DOHH2 (cell line): Measurements from ENCODE around the gene DUSP2.
A peak's percentile ranks its signal among the peaks of the same experiment; 100 is the strongest.

Experiments
- H3F3A ChIP-seq: fragments of 200-600 bp; sonication (generic), shearing (Covaris generic); 2 replicates; pipeline ENCODE4 v1.6.0; 2016; ENCODE audit warnings: antibody characterized with exemption, mild to moderate bottlenecking; ENCODE audit not compliant: control insufficient read depth, insufficient read depth
- H3K27ac ChIP-seq: fragments of 200-600 bp; sonication (generic); 2 replicates; pipeline ENCODE4 v1.5.1; 2014; ENCODE audit warnings: low read depth, mild to moderate bottlenecking, low read length, moderate library complexity
- H3K27me3 ChIP-seq: fragments of 200-600 bp; sonication (generic); 2 replicates; pipeline ENCODE4 v1.6.1; 2014; ENCODE audit warnings: mild to moderate bottlenecking, low read length, mixed read lengths; ENCODE audit not compliant: control insufficient read depth
- H3K36me3 ChIP-seq: fragments of 200-600 bp; sonication (generic); 2 replicates; pipeline ENCODE4 v1.6.1; 2014; ENCODE audit warnings: mild to moderate bottlenecking, low read length, moderate library complexity, mixed read lengths; ENCODE audit not compliant: control insufficient read depth
- H3K4me1 ChIP-seq: fragments of 200-600 bp; sonication (generic); 2 replicates; pipeline ENCODE4 v1.6.1; 2014; ENCODE audit warnings: mild to moderate bottlenecking, low read length, mixed read lengths; ENCODE audit not compliant: control insufficient read depth
- H3K4me2 ChIP-seq: fragments of 200-600 bp; sonication (generic); 2 replicates; pipeline ENCODE4 v1.6.0; 2014; ENCODE audit warnings: mild to moderate bottlenecking, low read length, moderate library complexity
- H3K4me3 ChIP-seq: fragments of 200-600 bp; sonication (generic); 2 replicates; pipeline ENCODE4 v1.5.1; 2014; ENCODE audit warnings: mild to moderate bottlenecking, low read length, mixed read lengths
- H3K79me2 ChIP-seq: fragments of 200-600 bp; sonication (generic); 2 replicates; pipeline ENCODE4 v1.6.1; 2014; ENCODE audit warnings: mild to moderate bottlenecking, low read length, mixed read lengths; ENCODE audit not compliant: control insufficient read depth
- H3K9me2 ChIP-seq: fragments of 200-600 bp; sonication (generic); replicated peaks from 2 replicates; pipeline ENCODE4 v1.6.1; 2014; ENCODE audit warnings: mild to moderate bottlenecking, low read length, mixed read lengths; ENCODE audit not compliant: control insufficient read depth
- H3K9me3 ChIP-seq: fragments of 200-600 bp; sonication (generic); 2 replicates; pipeline ENCODE4 v1.6.1; 2014; ENCODE audit warnings: antibody characterized with exemption, low read length, mixed read lengths; ENCODE audit not compliant: control insufficient read depth, insufficient read depth
- H4K20me1 ChIP-seq: fragments of 200-600 bp; sonication (generic); 2 replicates; pipeline ENCODE4 v1.6.0; 2014; ENCODE audit warnings: low read depth, mild to moderate bottlenecking, antibody characterized with exemption, low read length, moderate library complexity; ENCODE audit not compliant: control insufficient read depth, insufficient read depth
- EZH2phosphoT487 ChIP-seq: fragments of 200-600 bp; sonication (generic); IDR thresholded peaks from 2 replicates; pipeline ENCODE4 v1.6.1; 2017; ENCODE audit warnings: borderline replicate concordance, mild to moderate bottlenecking, antibody characterized with exemption, low read length, moderate library complexity, mixed read lengths
- TF ChIP-seq, protein P1 (sequence below): fragments of 200-600 bp; sonication (generic); IDR thresholded peaks from one replicate; pipeline ENCODE4 v1.5.1; 2014; ENCODE audit warnings: antibody characterized with exemption, mild to moderate bottlenecking, low read depth, low read length; ENCODE audit not compliant: poor library complexity, severe bottlenecking

DUSP2 gene

DNA sequence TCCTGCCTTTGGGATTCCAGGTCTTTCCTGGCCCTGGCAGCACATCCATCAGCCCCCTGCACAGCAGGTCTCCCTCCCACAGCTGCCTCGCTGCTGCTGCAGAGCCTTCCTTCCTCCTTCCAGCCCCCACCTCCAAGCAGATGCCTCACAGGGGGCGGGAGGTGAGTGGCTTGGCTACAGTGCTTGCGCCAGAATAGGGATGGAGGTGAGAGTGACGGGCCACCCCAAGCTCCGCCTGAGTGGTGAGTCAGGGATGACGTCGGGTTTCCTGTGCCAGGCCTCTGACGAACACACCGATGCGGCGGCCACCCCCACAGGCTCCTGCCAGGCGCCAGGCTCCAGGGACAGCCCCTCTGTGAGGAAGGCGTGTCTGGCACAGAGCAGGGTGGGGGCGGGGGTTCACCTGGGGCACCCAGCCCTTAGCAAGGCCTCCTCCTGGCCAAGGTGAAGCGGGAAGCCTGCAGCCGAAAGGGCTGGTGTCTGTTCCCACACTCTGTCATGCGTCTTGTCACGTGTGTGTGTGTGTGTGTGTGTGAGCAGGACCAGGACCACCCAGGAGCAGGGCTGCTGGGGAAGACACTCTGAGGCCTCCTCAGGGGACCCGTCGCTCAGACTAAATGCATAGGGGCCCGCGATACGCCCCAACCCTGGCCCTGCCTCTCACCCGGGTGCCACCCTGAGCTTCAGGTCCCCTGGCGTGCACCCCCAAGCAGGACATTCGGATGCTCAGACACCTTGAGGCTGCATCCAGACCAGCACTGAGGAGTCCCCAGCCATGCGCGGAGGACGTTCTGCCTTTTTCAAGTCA is 3.4 kb upstream of the DUSP2 start:
- peaks cover 9% of the 10 kb centered on the region for H3F3A ChIP-seq
- peaks cover 83% of the 10 kb centered on the region for H3K4me1 ChIP-seq
- H3K36me3 ChIP-seq: peaks cover 12% of the 10 kb centered on the region
- no peak for TF ChIP-seq EZH2phosphoT487
- TF ChIP-seq, protein P1, sequence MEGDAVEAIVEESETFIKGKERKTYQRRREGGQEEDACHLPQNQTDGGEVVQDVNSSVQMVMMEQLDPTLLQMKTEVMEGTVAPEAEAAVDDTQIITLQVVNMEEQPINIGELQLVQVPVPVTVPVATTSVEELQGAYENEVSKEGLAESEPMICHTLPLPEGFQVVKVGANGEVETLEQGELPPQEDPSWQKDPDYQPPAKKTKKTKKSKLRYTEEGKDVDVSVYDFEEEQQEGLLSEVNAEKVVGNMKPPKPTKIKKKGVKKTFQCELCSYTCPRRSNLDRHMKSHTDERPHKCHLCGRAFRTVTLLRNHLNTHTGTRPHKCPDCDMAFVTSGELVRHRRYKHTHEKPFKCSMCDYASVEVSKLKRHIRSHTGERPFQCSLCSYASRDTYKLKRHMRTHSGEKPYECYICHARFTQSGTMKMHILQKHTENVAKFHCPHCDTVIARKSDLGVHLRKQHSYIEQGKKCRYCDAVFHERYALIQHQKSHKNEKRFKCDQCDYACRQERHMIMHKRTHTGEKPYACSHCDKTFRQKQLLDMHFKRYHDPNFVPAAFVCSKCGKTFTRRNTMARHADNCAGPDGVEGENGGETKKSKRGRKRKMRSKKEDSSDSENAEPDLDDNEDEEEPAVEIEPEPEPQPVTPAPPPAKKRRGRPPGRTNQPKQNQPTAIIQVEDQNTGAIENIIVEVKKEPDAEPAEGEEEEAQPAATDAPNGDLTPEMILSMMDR: no peak
- H3K9me2 ChIP-seq: no peaks in the 10 kb centered on the region
- H3K4me3 ChIP-seq: peak overlapping the region; percentile 97
- no peaks in the 10 kb centered on the region for H3K27me3 ChIP-seq
- peak overlapping the region; percentile 90 for H3K27ac ChIP-seq
- peaks cover 10% of the 10 kb centered on the region for H4K20me1 ChIP-seq
- H3K9me3 ChIP-seq: no peaks in the 10 kb centered on the region
- peaks cover 20% of the 10 kb centered on the region for H3K79me2 ChIP-seq
- H3K4me2 ChIP-seq: peak overlapping the region; percentile 94

DNA sequence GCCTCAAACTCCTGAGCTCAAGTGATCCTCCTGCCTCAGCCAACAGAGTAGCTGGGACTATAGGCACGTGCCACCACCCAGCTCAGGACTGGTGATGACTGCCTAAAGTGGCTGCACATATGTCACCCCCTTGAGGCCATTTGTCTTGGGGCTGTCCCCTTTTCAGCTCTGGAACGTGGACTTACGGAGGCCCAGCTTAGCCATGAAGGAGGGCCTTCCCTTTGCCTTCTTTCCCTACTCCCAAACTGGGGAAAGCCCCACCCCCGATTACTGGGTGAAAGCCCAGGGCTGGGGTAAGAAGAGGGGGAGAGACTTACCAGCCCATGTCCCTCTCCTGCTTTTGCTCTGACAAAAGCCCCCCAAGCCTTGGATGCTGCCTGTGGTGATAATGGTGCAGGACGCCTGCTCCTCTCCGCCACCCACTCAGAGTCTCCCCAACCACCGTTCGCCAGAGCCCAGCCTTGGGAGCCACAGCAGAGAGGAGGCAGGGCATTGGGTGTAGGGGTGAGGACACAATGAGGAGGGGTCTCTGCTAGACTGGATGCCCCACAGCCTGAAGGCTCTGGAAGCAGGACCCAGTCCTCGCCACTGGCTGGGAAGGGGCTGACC is 2.5 kb upstream of the DUSP2 start:
- H3K4me1 ChIP-seq: peaks cover 83% of the 10 kb centered on the region
- peak overlapping the region; percentile 94 for H3K4me2 ChIP-seq
- H3F3A ChIP-seq: peaks cover 15% of the 10 kb centered on the region
- peaks cover 21% of the 10 kb centered on the region for H3K36me3 ChIP-seq
- H3K27ac ChIP-seq: peak overlapping the region; percentile 90
- H3K27me3 ChIP-seq: no peaks in the 10 kb centered on the region
- H4K20me1 ChIP-seq: peaks cover 19% of the 10 kb centered on the region
- peaks cover 28% of the 10 kb centered on the region for H3K79me2 ChIP-seq
- TF ChIP-seq, protein P1: no peak
- no peak for TF ChIP-seq EZH2phosphoT487
- H3K9me3 ChIP-seq: no peaks in the 10 kb centered on the region
- H3K4me3 ChIP-seq: peak overlapping the region; percentile 97
- H3K9me2 ChIP-seq: no peaks in the 10 kb centered on the region

DNA sequence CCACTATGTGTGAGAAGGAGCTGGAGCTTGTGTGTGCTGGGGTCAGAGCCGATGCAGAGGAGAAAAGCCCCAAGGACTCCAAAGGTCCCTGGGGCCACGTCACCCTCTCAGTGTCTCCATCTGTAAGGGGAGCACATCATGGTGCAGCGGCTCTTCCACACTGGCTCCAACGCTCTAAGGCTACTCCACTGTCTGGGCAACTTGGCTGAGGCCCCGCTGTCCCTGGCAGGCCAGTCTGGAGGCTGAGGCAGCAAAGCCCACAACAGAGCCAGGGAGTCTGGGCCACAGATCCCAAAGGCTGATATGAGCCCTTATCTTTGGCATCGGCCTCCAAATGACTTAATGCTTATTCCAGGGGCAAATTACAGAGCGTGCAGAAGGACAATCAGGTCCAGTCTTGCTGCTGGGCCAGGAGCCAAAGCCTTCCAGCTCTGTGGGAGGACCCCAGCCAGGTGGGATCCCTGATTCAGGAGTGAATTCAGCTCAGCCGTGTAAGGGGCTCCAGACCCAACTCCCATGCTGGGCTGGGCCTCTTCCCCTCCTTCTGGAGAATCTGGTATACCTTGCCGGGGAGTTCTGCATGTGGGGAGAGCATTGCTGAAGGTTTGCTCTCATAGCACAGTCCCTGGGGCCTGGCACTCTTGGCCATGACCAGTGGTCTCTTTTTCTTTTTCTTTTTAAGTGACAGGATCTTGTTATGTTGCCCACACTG is 1.8 kb upstream of the DUSP2 start:
- H3K79me2 ChIP-seq: peaks cover 29% of the 10 kb centered on the region
- H3F3A ChIP-seq: peaks cover 17% of the 10 kb centered on the region
- H3K27ac ChIP-seq: peak overlapping the region; percentile 90

More for the DNA sequence above, 1.8 kb upstream of the DUSP2 start:
- Histone ChIP-seq H3K9me3 (no peaks in the 10 kb centered on the region), H3K4me3 (peak overlapping the region; percentile 97), H3K4me1 (peaks cover 83% of the 10 kb centered on the region), H3K27me3 (no peaks in the 10 kb centered on the region), H3K4me2 (peak overlapping the region; percentile 94), H4K20me1 (peaks cover 20% of the 10 kb centered on the region), H3K36me3 (peaks cover 28% of the 10 kb centered on the region), H3K9me2 (no peaks in the 10 kb centered on the region)
- TF ChIP-seq, protein P1: no peak
- no peak for TF ChIP-seq EZH2phosphoT487
